ENCODE data around the gene FIP1L1. TPM values are rescaled to one million over a fixed set of nuclear protein-coding genes. Genes with fewer than 3 reads are reported as not detected.

Gene FIP1L1
- total RNA-seq, 1 donor from 2014 or later: 69.9 TPM

DNA sequence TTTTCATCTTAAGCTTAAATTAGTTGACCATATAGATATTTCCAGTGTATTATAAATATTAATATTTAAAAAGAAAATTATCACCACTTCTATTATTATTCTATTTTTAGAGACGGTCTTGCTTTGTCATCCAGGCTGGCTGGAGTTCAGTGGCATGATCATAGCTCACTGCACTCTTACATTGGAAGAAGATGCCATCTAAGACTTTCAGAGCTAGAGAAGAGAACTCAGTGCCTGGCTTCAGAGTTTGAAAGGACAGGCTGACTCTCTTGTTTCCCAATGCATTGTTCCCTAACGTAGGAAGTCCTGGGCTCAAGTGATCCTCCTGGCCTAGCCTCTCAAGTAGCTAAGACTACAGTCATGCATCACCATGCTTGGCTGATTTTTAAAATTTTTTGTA lies 75.9 kb downstream of the FIP1L1 start:
- no peak for DNase-seq (ENCODE audit: low read depth)

DNA sequence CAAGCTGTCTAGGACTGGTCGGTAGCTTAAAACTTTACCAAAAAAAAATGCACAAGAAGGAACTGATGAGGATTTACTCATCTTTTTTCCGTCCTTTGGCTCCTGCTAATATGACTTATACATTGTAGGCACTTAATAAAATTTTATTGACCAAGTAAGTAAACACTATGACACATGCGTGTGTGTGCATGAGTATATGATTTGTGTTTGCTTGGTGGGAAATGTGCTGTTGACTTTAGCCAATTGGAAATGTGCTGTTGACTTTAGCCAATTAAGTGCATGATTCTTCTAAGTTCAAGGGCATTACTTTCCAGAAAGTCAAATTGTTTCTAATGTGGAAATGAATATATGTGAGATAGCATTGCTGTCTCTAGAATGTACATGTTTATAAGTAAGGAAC lies 78.3 kb downstream of the FIP1L1 start:
- TF ChIP-seq, protein P1, sequence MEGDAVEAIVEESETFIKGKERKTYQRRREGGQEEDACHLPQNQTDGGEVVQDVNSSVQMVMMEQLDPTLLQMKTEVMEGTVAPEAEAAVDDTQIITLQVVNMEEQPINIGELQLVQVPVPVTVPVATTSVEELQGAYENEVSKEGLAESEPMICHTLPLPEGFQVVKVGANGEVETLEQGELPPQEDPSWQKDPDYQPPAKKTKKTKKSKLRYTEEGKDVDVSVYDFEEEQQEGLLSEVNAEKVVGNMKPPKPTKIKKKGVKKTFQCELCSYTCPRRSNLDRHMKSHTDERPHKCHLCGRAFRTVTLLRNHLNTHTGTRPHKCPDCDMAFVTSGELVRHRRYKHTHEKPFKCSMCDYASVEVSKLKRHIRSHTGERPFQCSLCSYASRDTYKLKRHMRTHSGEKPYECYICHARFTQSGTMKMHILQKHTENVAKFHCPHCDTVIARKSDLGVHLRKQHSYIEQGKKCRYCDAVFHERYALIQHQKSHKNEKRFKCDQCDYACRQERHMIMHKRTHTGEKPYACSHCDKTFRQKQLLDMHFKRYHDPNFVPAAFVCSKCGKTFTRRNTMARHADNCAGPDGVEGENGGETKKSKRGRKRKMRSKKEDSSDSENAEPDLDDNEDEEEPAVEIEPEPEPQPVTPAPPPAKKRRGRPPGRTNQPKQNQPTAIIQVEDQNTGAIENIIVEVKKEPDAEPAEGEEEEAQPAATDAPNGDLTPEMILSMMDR (conservative IDR thresholded peaks at IDR 0.05; ENCODE audit: low read depth, low read length): no peak
- H3K4me3 ChIP-seq (ENCODE audit: low read depth, low read length): no peak overlapping the region
- no peak for DNase-seq (ENCODE audit: low read depth)

More for the DNA sequence above, 75.9 kb downstream of the FIP1L1 start:
- TF ChIP-seq, protein P1 (conservative IDR thresholded peaks at IDR 0.05; ENCODE audit: low read depth, low read length): no peak
- no peak overlapping the region for H3K4me3 ChIP-seq (ENCODE audit: low read depth, low read length)

DNA sequence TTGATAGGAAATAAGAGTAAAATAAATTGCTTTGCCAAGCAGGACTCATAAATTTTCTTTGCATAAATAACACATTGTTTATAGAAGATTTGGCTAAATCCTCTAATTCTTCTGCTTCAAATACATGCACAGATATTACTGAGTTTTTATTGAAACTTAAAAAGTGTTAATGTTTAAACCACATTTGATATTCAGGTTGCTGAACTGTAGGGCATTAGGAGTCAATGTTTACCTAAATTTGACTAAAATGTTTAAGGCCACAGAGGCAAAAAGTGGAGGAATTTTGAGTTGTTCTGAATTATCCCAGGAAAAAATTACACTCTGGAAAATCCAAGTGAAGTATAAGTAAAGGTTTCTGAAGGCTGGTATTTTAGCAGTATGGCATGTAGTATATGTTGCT lies 78.7 kb downstream of the FIP1L1 start:
- H3K4me3 ChIP-seq (ENCODE audit: low read depth, low read length): no peak overlapping the region
- no peak for DNase-seq (ENCODE audit: low read depth)
- TF ChIP-seq, protein P1 (conservative IDR thresholded peaks at IDR 0.05; ENCODE audit: low read depth, low read length): no peak

DNA sequence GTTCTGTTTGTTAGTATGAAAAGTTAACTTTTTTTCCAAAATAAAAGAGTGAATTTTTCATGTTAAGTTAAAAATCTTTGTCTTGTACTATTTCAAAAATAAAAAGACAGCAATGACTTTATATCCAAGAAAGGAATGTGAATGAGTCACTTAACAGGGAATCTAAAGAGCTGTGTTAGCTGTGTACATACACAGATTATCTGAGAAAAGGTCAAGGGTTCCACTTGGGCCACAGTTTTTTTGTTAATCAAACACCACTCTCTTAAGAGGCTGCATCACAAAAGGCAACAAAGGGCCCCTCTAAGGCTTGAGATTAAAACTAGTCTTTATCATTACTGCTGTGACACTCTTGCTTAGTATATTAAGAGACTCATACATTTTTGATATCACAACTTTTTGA lies 82.1 kb downstream of the FIP1L1 start:
- DNase-seq (ENCODE audit: low read depth): no peak
- TF ChIP-seq, protein P1 (conservative IDR thresholded peaks at IDR 0.05; ENCODE audit: low read depth, low read length): no peak
- no peak overlapping the region for H3K4me3 ChIP-seq (ENCODE audit: low read depth, low read length)

DNA sequence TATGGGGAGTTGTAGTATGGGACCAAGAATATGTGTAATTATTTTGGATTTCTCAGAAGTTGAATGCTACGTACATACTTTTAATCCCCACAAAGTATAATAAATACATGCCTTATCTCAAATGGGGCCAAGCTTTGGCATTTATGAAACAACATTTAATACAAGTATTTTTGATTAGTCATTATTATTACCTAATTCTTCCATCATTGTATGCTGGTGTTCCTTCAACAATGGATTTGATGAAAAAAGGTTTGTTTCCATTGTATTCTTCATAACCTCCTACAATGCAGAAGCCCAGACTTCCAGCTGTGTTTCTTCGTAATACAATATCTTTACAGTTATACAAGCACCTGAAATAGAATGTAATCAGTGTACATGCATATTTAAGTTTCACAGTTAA lies 83.8 kb downstream of the FIP1L1 start:
- no peak for DNase-seq (ENCODE audit: low read depth)
- TF ChIP-seq, protein P1 (conservative IDR thresholded peaks at IDR 0.05; ENCODE audit: low read depth, low read length): no peak
- H3K4me3 ChIP-seq (ENCODE audit: low read depth, low read length): no peak overlapping the region

DNA sequence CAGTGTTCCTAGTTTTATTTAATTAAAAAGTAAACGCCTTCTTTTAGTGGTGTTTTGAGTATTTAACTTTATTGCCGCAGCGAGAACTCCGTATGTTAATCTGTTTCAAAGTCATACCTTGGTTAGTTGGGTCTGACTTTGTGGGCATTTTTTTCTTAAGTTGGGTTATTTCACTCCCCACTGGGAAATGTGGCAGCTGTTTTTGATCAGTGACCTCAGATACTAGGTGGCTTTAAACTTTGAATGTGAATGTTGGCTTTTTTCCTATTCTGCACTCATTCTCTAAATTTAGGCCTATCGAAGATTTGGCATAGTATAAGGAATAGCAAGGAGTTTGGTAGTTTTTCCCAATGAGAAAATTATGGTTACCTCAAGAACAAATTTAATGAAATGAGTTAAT lies 85.9 kb downstream of the FIP1L1 start:
- H3K4me3 ChIP-seq (ENCODE audit: low read depth, low read length): no peak overlapping the region
- no peak for DNase-seq (ENCODE audit: low read depth)
- TF ChIP-seq, protein P1 (conservative IDR thresholded peaks at IDR 0.05; ENCODE audit: low read depth, low read length): no peak

DNA sequence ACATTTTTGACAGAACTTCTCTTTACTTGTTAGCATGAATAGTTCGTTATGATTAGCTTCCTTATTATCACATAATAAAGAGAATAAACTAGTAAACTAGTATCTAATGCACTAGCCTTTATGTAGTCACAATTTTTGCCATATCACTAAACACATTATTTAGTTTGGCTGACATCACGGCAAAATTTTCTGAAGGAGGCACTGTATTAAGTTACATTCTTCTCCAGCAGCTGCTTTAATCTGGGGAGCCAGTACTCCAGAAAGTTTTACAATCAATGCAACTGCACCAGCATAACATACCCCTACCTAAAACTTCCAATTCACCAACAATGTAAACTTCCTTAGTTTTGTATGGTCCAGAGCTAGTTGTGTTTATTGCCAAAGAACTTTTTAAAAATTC lies 87.8 kb downstream of the FIP1L1 start:
- no peak overlapping the region for H3K4me3 ChIP-seq (ENCODE audit: low read depth, low read length)
- DNase-seq (ENCODE audit: low read depth): no peak
- TF ChIP-seq, protein P1 (conservative IDR thresholded peaks at IDR 0.05; ENCODE audit: low read depth, low read length): no peak

Data from epithelial cell of proximal tubule (primary cell).